K562 (cell line): ENCODE measurements around the gene SLC22A4. TPM values are rescaled to one million over a fixed set of nuclear protein-coding genes. Genes with fewer than 3 reads are reported as not detected.
A peak's percentile ranks its signal among the peaks of the same experiment; 100 is the strongest.

Source experiments
- ATAC-seq: fragments of 200-7000 bp; cut with Tn5 transposase; 3 replicates; pipeline ENCODE4 v1.9.1; 2020; ENCODE audit warnings: moderate library complexity
- BruUV-seq: library from RNA; stranded (reverse); fragments of 400-500 nt; replicated peaks from 2 replicates; lab custom pipeline; 2021; lab: Mats Ljungman, UMichigan
- CTCF ChIA-PET: fragments of 300-600 bp; formaldehyde crosslinking; extraction: SDS; loops from one replicate; lab custom pipeline; 2021; ENCODE audit warnings: low intra/inter-chr PET ratio; lab: Yijun Ruan, JAX
- POLR2A ChIA-PET: fragments of 300-600, 350-650 bp; sonication (Branson Sonifier 250); formaldehyde crosslinking; extraction: SDS; loops from one replicate; lab custom pipeline; 2021; ENCODE audit warnings: antibody characterized with exemption, inconsistent platforms; lab: Yijun Ruan, JAX
- DNase-seq, 4 experiments: peaks; one replicate each; pipeline versions ENCODE4 v3.0.0 to v3.0.0-alpha.2; 2011 to 2018; ENCODE audit warnings: low spot score in 3 of 4, mixed read lengths in 3 of 4; ENCODE audit errors: extremely low read depth in 1 of 4
- FAIRE-seq: peaks from 2 replicates; lab custom pipeline; 2011; peaks lifted over from hg19 to GRCh38; lab: Jason Lieb, UNC
- H2AFZ ChIP-seq: 2 replicates; pipeline ENCODE4 v1.6.0; 2011; ENCODE audit warnings: low read depth, low read length, control low read depth, inconsistent platforms
- H3K27ac ChIP-seq: fragments of 200-600 bp; 3 replicates; pipeline ENCODE4 v1.8.0; 2011; ENCODE audit warnings: low read depth, mild to moderate bottlenecking, control low read depth, inconsistent platforms, low read length, moderate library complexity, mixed read lengths; ENCODE audit errors: extremely low read depth
- H3K27me3 ChIP-seq, 2 experiments: fragments of 300-600 bp in 1 of 2; 2 replicates in 1 of 2; 3 replicates in 1 of 2; pipeline versions ENCODE4 v1.6.0 to v1.8.0; 2011; ENCODE audit warnings: inconsistent platforms in 2 of 2, low read length in 2 of 2, mild to moderate bottlenecking in 1 of 2, mixed read lengths in 1 of 2, moderate library complexity in 1 of 2; ENCODE audit not compliant: control insufficient read depth in 2 of 2, insufficient read depth in 2 of 2
- H3K36me3 ChIP-seq: fragments of 300-600 bp; 3 replicates; pipeline ENCODE4 v1.8.0; 2011; ENCODE audit warnings: mild to moderate bottlenecking, low read length, inconsistent platforms; ENCODE audit not compliant: control insufficient read depth, insufficient read depth
- H3K4me1 ChIP-seq, 2 experiments: fragments of 200-600 bp in 1 of 2; replicated peaks in 1 of 2; 2 replicates in 1 of 2; 3 replicates in 1 of 2; pipeline versions ENCODE4 v1.5.1 to v1.8.0; 2011; ENCODE audit warnings: inconsistent platforms in 2 of 2, low read length in 2 of 2, mild to moderate bottlenecking in 1 of 2, mixed read lengths in 1 of 2, moderate library complexity in 1 of 2; ENCODE audit not compliant: control insufficient read depth in 2 of 2, insufficient read depth in 2 of 2
- H3K4me2 ChIP-seq: 2 replicates; pipeline ENCODE4 v1.6.1; 2011; ENCODE audit warnings: low read length, control low read depth, inconsistent platforms, mixed read lengths; ENCODE audit not compliant: insufficient read depth
- H3K4me3 ChIP-seq: fragments of 200-600 bp; sonication (generic), shearing (Covaris generic); 2 replicates; pipeline ENCODE4 v1.5.1; 2016; ENCODE audit warnings: control low read depth, inconsistent platforms
- H3K79me2 ChIP-seq: fragments of 200-600 bp; 3 replicates; pipeline ENCODE4 v1.8.0; 2011; ENCODE audit warnings: low read length, inconsistent platforms; ENCODE audit not compliant: control insufficient read depth, insufficient read depth
- H3K9ac ChIP-seq, 2 experiments: 2 replicates each; pipeline versions ENCODE4 v1.6.0 to v1.6.1; 2011; ENCODE audit warnings: low read depth in 2 of 2, low read length in 2 of 2, control low read depth in 1 of 2, inconsistent platforms in 1 of 2, mild to moderate bottlenecking in 1 of 2, mixed read lengths in 1 of 2; ENCODE audit not compliant: insufficient read depth in 1 of 2
- H3K9me1 ChIP-seq: one replicate; pipeline ENCODE4 v1.6.0; 2011; ENCODE audit warnings: inconsistent platforms, mild to moderate bottlenecking, low read length, moderate library complexity; ENCODE audit not compliant: control insufficient read depth, insufficient read depth
- H3K9me3 ChIP-seq: replicated peaks from 2 replicates; pipeline ENCODE4 v1.5.1; 2011; ENCODE audit warnings: low read depth, low read length, inconsistent platforms; ENCODE audit not compliant: control insufficient read depth, insufficient read depth
- H4K20me1 ChIP-seq: replicated peaks from 2 replicates; pipeline ENCODE4 v1.6.1; 2011; ENCODE audit warnings: low read length, inconsistent platforms, mixed read lengths; ENCODE audit not compliant: control insufficient read depth, insufficient read depth
- CREB1 ChIP-seq, 2 experiments: sonication (generic) in 1 of 2; formaldehyde crosslinking in 1 of 2; IDR thresholded peaks; 2 replicates each; pipeline versions ENCODE4 v1.6.1 to v1.8.0; 2012 to 2022; ENCODE audit warnings: inconsistent platforms in 1 of 2, mild to moderate bottlenecking in 1 of 2, missing genetic modification reagents in 1 of 2, moderate library complexity in 1 of 2
- ELK3 ChIP-seq: fragments of 450-650 bp; formaldehyde crosslinking; IDR thresholded peaks from 2 replicates; pipeline ENCODE4 v1.4.0; 2020; ENCODE audit warnings: mild to moderate bottlenecking
- ERF ChIP-seq: fragments of 450-650 bp; formaldehyde crosslinking; IDR thresholded peaks from 2 replicates; pipeline ENCODE4 v1.4.0; 2020; ENCODE audit warnings: mild to moderate bottlenecking, mixed read lengths
- FOXK1 ChIP-seq: sonication (generic); formaldehyde crosslinking; IDR thresholded peaks from 2 replicates; pipeline ENCODE4 v1.8.0; 2022; ENCODE audit warnings: missing genetic modification reagents, mild to moderate bottlenecking, borderline replicate concordance
- FOXM1 ChIP-seq, 2 experiments: fragments of 450-650 bp in 1 of 2; sonication (generic) in 1 of 2; formaldehyde crosslinking in 1 of 2; IDR thresholded peaks; 2 replicates each; pipeline versions ENCODE4 v1.6.1 to v1.9.0; 2017 to 2022; ENCODE audit warnings: low read depth in 2 of 2, mild to moderate bottlenecking in 2 of 2, missing genetic modification reagents in 1 of 2, moderate library complexity in 1 of 2
- HCFC1 ChIP-seq: IDR thresholded peaks from 2 replicates; pipeline ENCODE4 v1.6.1; 2012; ENCODE audit warnings: low read depth, low read length, improper control_type of control experiment
- IRF2 ChIP-seq: sonication (generic); formaldehyde crosslinking; IDR thresholded peaks from 2 replicates; pipeline ENCODE4 v1.8.1; 2022; ENCODE audit warnings: mild to moderate bottlenecking, missing genetic modification reagents
- MAX ChIP-seq: sonication (generic); formaldehyde crosslinking; IDR thresholded peaks from 2 replicates; pipeline ENCODE4 v1.9.0; 2022; ENCODE audit warnings: mild to moderate bottlenecking, missing genetic modification reagents
- MBD2 ChIP-seq: sonication (generic); IDR thresholded peaks from 2 replicates; pipeline ENCODE4 v1.6.1; 2016; ENCODE audit warnings: low read depth, borderline replicate concordance
- MITF ChIP-seq: IDR thresholded peaks from 2 replicates; pipeline ENCODE4 v1.6.1; 2014; ENCODE audit warnings: antibody characterized with exemption
- MYC ChIP-seq, 2 experiments: fragments of 250-450 bp in 1 of 2; sonication (Bioruptor Pico) in 1 of 2; IDR thresholded peaks; 2 replicates each; pipeline versions ENCODE4 v1.5.1 to v1.6.1; 2012 to 2021; ENCODE audit warnings: low read depth in 2 of 2, borderline replicate concordance in 1 of 2, improper control_type of control experiment in 1 of 2, low read length in 1 of 2, mild to moderate bottlenecking in 1 of 2, moderate library complexity in 1 of 2
- POLR2A ChIP-seq: fragments of 450-650 bp; conservative IDR thresholded peaks from 2 replicates; pipeline ENCODE4 v1.6.1; 2016
- SLC30A9 ChIP-seq: fragments of 250-450 bp; sonication (Bioruptor Pico); IDR thresholded peaks from 2 replicates; pipeline ENCODE4 v1.8.0; 2022; ENCODE audit warnings: mild to moderate bottlenecking, moderate library complexity
- TFAM ChIP-seq: fragments of 250-450 bp; sonication (Bioruptor Pico); conservative IDR thresholded peaks from 2 replicates; pipeline ENCODE4 v1.5.0; 2021; ENCODE audit warnings: mild to moderate bottlenecking, moderate library complexity
- USF1 ChIP-seq: sonication (generic); formaldehyde crosslinking; IDR thresholded peaks from 2 replicates; pipeline ENCODE4 v1.9.0; 2022; ENCODE audit warnings: mild to moderate bottlenecking, missing genetic modification reagents
- ZNF41 ChIP-seq: fragments of 250-450 bp; sonication (Bioruptor Pico); conservative IDR thresholded peaks from 2 replicates; pipeline ENCODE4 v1.4.0; 2020; ENCODE audit warnings: mild to moderate bottlenecking
- WGBS: fragments of 100-300 bp; shearing (Covaris generic); methylation state at CpG from one replicate; pipeline ENCODE4 v1.1.6; 2016; ENCODE audit warnings: low coverage, mixed read lengths; ENCODE audit not compliant: insufficient coverage; ENCODE audit errors: missing lambda C conversion rate; 5-methylcytosine and 5-hydroxymethylcytosine counted together
- in situ Hi-C: fragments of 300-500 bp; cut with MboI; formaldehyde crosslinking; loops from 4 replicates; pipeline ENCODE4 v1.15.0; 2018; ENCODE audit warnings: inconsistent platforms, mixed read lengths
- intact Hi-C: fragments of 100-400 bp; cut with micrococcal nuclease; formaldehyde crosslinking; loops from 2 replicates; pipeline ENCODE4 v1.14.2; 2022
- polyA plus RNA-seq, 8 experiments: library from polyadenylated mRNA; depleted of rRNA in 4 of 8; stranded (reverse) in 5 of 8; unstranded in 3 of 8; fragments of >200 nt; fragmentation: Nextera tagmentation in 2 of 8; fragmentation: Illumina TruSeq in 1 of 8; extraction: Ambion mirVana in 2 of 8; extraction: Trizol in 1 of 8; gene quantifications; 2 replicates each; pipeline versions ENCODE4 v1.2.1 to v1.2.3, GENCODE V29; 2011 to 2014; ENCODE audit warnings: inconsistent platforms in 1 of 8, missing spikeins in 1 of 8
- total RNA-seq, 7 experiments: library from RNA; depleted of rRNA in 6 of 7; stranded (reverse); fragments of >200 nt in 6 of 7; fragmentation: Illumina TruSeq in 2 of 7; extraction: Trizol in 2 of 7; gene quantifications; 2 replicates each; pipeline versions ENCODE4 v1.2.1 to v1.2.3, GENCODE V29; 2011 to 2021; ENCODE audit warnings: low replicate concordance in 1 of 7

SLC22A4 gene
- total and polyA plus RNA-seq, 9 of the 15 experiments (the other 6 are each of a cell fraction or from before 2014, with no cell fraction given) = 2.7 to 9.5 (median 6.2) TPM

GRCh38 chr5:132371603-132371994, 77.4 kb downstream of the SLC22A4 start:
- no peak overlapping the region for H3K27ac ChIP-seq
- H2AFZ ChIP-seq = no peak overlapping the region
- no peak for TF ChIP-seq ERF (CRISPR knock-in tag)
- no peak for TF ChIP-seq USF1 (CRISPR knock-in tag)
- no peak for TF ChIP-seq ELK3 (CRISPR knock-in tag)
- TF ChIP-seq ZNF41 (CRISPR knock-in tag) = no peak
- no peak for TF ChIP-seq FOXM1 (IDR thresholded peaks at IDR 0.05; ENCODE audit: low read depth)
- no peak for TF ChIP-seq FOXM1 (CRISPR knock-in tag; IDR thresholded peaks at IDR 0.05; ENCODE audit: low read depth)
- no peak for TF ChIP-seq CREB1 (IDR thresholded peaks at IDR 0.05)
- TF ChIP-seq CREB1 (CRISPR knock-in tag; IDR thresholded peaks at IDR 0.05) = no peak
- no peak for TF ChIP-seq MYC (IDR thresholded peaks at IDR 0.05; ENCODE audit: low read depth, low read length)
- TF ChIP-seq MYC (CRISPR knock-in tag; IDR thresholded peaks at IDR 0.05; ENCODE audit: borderline replicate concordance, low read depth) = no peak
- no peak for TF ChIP-seq MITF
- TF ChIP-seq FOXK1 (CRISPR knock-in tag) = no peak
- no peak for TF ChIP-seq TFAM
- no peak for TF ChIP-seq MBD2
- no peak for TF ChIP-seq HCFC1
- no peak for TF ChIP-seq SLC30A9
- TF ChIP-seq IRF2 = no peak
- TF ChIP-seq MAX = no peak
- no peak for TF ChIP-seq POLR2A
- no peaks in the 10 kb centered on the region for H3K9me3 ChIP-seq
- peak overlapping the region; percentile 66 for H3K4me3 ChIP-seq
- intact Hi-C loops = loop anchor here (5.0 kb wide), 1 partner anchor 79 kb away; the partner anchor contains the start of gene SLC22A4
- in situ Hi-C loops = no loop called here
- FAIRE-seq = no peak
- peak overlapping the region; percentile 96 for H3K4me2 ChIP-seq
- ChIA-PET CTCF (no interaction called here), POLR2A (interaction anchor here (0.7 to 2.4 kb wide), 10 partner anchors 9 to 147 kb away, joined by 3 to 8 read pairs (median 4); partner anchors contain the start of genes P4HA2 and SLC22A4)
- H4K20me1 ChIP-seq = no peaks in the 10 kb centered on the region
- BruUV-seq = no TSS peak
- 20% methylated on average over 5 of the region's 5 CpGs for WGBS
- DNase-seq = peak in 1 of 4 experiments; percentile 34
- peaks cover 46% of the 10 kb centered on the region for H3K79me2 ChIP-seq
- peaks cover 27% of the 10 kb centered on the region; the same call in 1 of the 3 replicates for H3K36me3 ChIP-seq
- peak overlapping the region; percentile 84 to 89 for H3K9ac ChIP-seq
- no peaks in the 10 kb centered on the region for H3K9me1 ChIP-seq
- H3K4me1 ChIP-seq = peaks cover 12 to 26% of the 10 kb centered on the region in 2 experiments; a peak in 4 of 5 replicates
- peak; percentile 2; the same call in 2 of the 3 replicates for ATAC-seq
- H3K27me3 ChIP-seq = no peaks in the 10 kb centered on the region
